HG03575 (cell line): ENCODE measurements around the gene SPIN4.
A peak's percentile ranks its signal among the peaks of the same experiment; 100 is the strongest.
"Not testable (repeated sequence)": the region's sequence is repeated elsewhere in the genome, so short reads cannot be mapped to it uniquely, and the experiment has no call there.

Experiments
- ATAC-seq: cut with Tn5 transposase; IDR thresholded peaks from one replicate; pipeline ENCODE4 v1.9.1; 2021; ENCODE audit not compliant: unreplicated experiment, insufficient number of reproducible peaks, low FRiP score; ENCODE audit errors: extremely low read depth

SPIN4 gene

DNA sequence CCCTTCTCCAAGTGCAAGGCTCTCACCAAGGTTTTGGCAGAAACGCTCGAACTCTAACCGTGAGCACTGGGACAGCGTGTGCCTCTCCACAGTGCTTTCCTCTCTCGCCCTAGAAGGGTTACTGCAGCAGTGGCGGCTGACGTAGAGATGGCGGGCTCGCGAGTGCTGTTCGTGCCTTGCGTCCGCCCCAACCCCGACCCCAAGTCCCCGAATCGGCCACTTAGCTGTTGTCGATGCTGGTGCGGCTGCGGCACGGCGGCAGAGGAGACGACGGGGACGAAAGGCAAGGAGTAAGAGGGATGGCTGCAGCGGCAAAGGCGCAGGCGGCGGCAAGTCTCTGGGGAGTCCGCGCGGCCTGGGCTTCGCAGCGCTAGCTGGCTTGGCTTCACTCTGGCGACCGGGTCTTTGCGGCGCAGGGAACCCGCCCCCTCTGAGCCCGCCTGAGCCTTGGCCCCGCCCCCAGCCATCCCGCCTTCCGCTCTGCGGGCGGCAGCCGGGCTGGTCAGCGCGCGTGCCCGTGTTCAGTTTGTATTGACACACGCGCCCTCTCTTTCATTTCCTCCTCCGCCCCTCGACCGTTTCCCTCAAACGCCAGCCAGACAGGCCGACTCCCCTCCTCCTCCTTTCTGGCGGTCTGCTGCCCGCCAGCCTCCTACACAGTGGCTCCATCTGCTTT lies at the start of gene SPIN4:
Gene SPIN4 (minus strand): TSS at position 392 of the 676 bp plus-strand sequence. CDS start 513 bp downstream, outside the sequence.
- ATAC-seq, result peak; percentile 66

DNA sequence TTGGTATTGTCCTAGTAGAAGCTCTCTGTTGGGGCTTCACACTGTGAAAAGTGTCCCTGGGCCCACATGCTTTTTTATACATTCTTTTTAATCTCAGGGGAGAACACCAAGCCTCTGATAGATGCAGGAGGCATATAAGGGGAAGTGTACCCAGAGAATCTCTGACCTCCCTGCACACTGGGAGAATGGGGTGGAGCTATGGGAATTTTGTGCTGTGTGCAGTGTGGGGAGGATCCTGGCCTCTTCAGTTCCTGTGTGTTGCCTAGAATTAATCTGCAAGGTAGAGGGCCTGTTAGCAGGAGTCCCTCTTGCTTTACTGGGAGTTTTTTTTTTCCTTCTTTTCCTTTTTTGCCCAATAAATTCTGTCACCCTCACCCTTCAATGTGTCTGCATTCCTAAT lies 49.2 kb upstream of the SPIN4 start:
- no peak for ATAC-seq

DNA sequence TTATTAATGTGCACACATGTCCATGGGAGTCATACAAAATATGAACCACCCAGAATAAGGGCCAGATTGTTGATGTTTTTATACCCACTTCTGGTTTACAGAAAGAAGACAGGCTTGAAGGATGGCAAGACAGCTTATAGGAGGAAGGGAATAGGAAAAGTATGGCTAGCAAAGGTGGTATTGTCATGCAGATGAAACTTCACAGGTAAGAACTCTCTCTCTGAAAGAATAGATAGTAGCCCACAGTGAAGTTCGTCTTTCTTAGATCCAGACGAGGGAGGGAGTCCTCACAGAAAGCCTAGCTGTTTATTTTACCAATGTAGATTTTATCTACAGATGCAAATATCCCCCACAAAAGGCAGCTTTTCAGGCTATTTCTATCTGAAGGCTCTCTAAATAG lies 43.7 kb upstream of the SPIN4 start:
- no peak for ATAC-seq

- ATAC-seq, result not testable (repeated sequence)
Observed at GRCh38 chrX:63393094-63393493, 42.0 kb upstream of the SPIN4 start.

DNA sequence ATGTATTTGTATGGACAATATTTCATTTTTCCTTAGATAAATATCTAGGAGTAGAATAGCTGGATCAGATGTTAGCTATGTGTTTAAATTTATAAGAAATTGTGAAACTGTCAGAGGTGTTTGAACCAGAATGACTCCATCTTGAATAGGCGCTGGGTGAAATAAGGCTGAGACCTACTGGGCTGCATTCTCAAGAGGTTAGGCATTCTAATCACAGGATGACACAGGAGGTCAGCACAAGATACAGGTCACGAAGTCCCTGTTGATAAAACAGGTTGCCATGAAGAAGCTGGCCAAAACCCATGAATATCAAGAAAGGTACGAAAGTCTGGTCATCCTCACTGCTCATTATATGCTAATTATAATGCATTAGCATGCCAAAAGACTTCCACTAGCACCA lies 36.3 kb upstream of the SPIN4 start:
- ATAC-seq, result no peak

- not testable (repeated sequence) for ATAC-seq
Observed at GRCh38 chrX:63384263-63384662, 33.1 kb upstream of the SPIN4 start.

DNA sequence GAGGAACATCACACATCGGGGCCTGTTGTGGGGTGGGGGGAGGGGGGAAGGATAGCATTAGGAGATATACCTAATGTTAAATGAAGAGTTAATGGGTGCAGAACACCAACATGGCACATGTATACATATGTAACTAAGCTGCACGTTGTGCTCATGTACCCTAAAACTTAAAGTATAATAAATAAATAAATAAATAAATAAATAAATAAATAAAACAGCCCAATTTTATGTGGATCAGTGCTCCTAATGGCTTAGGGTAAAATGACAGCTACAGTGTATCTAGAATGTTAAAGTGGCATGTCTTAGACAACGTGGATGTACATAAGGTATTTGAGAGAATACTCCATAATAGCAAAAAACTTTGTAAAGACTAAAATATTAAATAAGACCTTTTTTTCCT lies 21.9 kb upstream of the SPIN4 start:
- ATAC-seq, result not testable (repeated sequence)

- not testable (repeated sequence) for ATAC-seq
Observed at GRCh38 chrX:63367699-63368098, 16.6 kb upstream of the SPIN4 start.

GRCh38 chrX:63363788-63364187 lies 12.7 kb upstream of the SPIN4 start:
- ATAC-seq, result no peak

- ATAC-seq, result no peak
Observed at GRCh38 chrX:63361494-63361893, 10.4 kb upstream of the SPIN4 start.

GRCh38 chrX:63354484-63354883 lies 3.4 kb upstream of the SPIN4 start:
- no peak for ATAC-seq

DNA sequence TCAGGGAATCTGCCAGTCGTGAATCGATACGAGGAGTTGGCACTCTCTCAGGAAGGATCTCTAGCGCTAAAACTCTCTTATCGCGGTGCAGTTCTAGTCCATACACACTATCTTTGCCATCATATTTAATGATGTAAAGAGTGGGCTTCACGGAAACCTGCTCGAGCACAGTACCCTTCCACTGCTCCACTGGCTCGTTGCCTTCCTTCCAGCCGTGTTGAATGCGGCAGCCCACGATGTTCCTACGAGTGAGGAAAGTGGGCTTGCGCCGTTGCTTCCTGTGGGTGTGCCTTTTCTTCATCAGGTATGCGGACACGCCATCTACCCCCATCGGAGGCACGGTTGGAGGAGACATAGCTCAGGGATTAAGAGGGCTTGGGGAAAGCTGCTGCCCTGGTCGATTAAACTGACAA lies 661 bp downstream of the SPIN4 start:
- no peak for ATAC-seq

- no peak for ATAC-seq
Observed at GRCh38 chrX:63349307-63349706, 1.8 kb downstream of the SPIN4 start.

DNA sequence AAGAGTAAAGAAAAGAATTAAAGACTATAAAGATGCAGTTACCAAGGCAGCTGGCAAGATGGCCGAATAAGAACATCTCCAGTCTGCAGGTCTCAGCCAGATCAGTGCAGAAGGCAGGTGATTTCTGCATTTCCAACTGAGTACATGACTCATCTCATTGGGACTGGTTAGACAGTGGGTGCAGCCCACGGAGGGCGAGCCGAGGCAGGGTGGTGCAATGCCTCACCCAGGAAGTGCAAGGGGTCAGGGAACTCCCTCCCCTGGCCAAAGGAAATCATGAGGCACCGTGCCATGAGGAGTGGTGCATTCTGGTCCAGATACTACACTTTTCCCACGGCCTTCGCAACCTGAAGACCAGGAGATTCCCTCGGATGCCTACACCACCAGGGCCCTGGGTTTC lies 20.5 kb downstream of the SPIN4 start:
- no peak for ATAC-seq

- ATAC-seq, result no peak
Observed at GRCh38 chrX:63327788-63328187, 23.3 kb downstream of the SPIN4 start.

DNA sequence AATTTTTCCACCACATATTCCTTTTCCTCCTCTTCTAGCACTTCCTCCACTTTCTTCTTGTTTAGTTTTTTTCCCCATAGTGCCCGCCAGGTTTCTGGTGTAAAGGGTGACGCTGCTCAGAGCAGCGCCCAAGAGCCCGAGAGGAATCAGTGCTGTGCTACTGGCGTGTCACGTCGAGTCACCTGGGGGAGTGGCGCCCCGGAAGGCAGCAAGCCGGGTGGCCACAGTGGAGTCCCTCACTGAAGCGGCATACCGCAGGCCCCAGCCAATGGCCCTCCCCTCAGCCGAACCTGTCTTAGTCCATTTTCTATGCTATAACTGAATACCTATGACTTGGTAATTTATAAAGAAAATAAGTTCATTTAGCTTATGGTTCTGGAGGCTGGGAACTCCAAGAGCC lies 51.5 kb downstream of the SPIN4 start:
- ATAC-seq, result no peak
